Ramos (cell line): ENCODE results near the gene IL20RB.
"Not testable (repeated sequence)": the region's sequence is repeated elsewhere in the genome, so short reads cannot be mapped to it uniquely, and the experiment has no call there.

Experiments used
- in situ Hi-C: fragments of 300-500 bp; cut with MboI; formaldehyde crosslinking; loops from one replicate; pipeline ENCODE4 v1.14.3; 2022; ENCODE audit warnings: low sequenced_read_pairs; ENCODE audit not compliant: unreplicated experiment

The IL20RB gene

DNA sequence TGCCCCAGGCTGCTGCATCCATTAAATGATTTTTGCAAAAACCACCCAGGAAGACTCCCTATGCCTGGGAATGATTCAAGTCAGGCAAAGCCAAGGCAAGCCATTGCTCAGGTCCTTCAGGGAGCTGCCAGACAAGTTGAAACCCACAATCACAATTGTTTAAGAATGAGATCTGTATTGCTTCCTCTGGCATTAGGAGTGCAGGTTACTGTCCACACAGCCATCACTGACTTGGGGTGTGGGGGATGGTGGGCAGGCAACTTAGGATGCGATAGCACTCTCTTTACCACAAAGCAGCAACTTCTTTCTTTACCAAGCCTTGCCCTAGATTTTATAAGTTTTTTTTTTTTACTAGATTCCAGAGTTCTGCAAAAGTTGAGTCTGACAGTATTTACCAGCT, 15.0 kb upstream of the IL20RB start:
- in situ Hi-C loops = no loop called here

DNA sequence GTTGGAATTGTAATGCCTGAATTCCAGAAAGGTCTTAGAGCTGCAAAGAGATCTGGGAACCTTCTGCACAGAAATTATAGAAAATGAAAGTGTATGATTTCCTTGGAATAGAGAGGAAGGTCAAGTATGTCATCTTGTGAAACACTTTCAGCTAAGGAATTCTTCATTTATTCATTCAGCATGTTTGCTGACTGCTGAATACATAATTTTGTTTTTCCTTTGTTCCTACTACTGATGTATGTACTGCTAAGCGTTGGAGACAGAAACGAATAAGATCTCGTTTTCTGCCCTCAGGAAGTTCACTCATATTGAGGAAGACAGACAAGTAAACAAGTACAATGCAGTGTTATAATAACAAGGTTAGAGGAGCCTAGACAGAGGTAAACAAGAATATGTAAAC, 14.3 kb upstream of the IL20RB start:
- in situ Hi-C loops = no loop called here

DNA sequence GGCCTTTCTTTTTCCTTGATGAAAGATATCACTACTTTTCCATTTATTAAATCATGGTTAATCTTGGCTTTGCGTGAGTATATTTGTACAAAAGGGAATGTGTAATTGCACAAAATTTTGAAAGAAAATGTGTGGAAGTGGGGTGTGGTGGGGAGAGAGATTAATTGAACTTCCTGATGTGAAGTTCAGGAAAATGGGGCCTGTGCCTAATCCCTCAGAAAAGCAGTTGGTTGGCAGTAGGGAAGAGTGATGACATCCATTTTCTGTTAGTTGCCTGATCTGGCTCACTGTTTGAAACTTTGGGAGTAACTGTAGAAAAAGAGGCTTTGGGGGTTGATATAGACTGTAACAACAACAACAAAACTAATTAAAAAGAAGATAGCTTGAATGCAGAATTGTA, 10.8 kb upstream of the IL20RB start:
- in situ Hi-C loops = no loop called here

DNA sequence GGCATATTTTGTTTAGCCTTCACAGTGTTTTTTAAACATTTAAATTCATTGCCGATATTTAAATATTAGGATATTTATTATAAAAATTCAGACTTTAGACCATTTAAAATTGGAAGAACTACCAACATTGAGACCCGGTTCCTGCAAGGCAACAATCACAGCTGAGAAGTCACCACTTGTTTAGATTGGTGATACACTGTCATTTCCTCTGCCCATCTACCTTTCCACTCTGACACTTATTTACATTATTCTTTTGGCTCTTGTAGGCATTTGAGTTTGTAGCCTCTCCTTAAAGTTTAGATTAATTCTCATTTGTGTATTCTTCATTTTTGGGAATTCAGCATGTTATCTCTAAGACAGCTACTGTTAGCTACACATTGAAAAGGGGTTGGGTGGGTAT, 10.3 kb upstream of the IL20RB start:
- in situ Hi-C loops = no loop called here

DNA sequence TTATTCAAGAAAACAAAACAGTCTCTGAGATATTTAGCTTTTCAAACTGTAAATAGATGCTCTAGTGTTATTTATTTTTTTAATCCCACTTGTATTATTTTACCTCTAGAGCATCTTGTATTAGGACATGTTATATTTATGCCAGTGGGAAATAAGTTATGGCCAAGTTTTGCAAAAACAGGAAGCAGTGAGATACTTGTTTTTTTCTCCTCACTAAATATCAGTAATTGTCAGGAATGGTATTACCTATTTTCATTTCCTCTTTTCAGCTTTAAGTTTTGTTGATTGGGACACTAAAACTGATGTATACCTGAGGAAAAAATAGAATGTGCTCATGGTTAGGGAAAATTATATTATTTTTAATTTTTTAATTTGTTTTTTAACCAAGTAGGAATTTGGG, 8.6 kb upstream of the IL20RB start:
- in situ Hi-C loops = no loop called here

DNA sequence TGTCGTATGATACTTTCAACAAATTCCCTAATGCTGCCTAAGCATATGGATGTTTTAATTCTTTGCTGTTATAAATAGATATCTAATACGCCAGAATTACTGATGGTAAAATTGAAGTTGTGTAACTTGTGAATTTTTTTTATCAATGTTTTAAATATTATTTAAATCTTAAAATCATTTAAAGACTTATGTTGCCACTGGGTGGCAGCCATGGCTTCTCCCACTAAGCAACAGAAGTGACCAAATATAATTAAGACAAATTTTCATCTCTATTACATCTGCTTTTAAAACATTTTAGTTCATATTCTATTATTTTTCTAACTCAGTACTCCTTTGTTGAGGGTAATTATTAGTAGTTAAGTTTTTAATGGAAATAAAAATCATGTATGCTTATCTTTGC, 8.1 kb upstream of the IL20RB start:
- in situ Hi-C loops = no loop called here

DNA sequence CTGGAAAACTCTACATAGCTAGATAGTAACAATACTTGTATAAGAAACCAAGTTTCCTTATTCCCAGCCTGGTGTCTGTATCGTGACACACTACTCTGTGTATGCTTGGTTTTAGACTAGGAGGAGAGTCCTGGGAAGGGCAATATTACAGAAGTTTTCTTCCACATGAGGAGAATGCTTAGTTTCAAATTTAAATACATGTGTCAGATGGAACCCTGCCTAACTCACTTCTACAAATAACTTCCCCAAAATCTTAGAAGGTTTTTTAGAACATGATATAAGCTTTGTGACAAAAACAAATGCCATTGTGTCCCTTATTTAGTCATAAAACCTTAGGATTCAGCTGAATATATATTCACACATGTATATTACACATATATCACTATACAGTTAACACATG, 7.2 kb upstream of the IL20RB start:
- in situ Hi-C loops = no loop called here

DNA sequence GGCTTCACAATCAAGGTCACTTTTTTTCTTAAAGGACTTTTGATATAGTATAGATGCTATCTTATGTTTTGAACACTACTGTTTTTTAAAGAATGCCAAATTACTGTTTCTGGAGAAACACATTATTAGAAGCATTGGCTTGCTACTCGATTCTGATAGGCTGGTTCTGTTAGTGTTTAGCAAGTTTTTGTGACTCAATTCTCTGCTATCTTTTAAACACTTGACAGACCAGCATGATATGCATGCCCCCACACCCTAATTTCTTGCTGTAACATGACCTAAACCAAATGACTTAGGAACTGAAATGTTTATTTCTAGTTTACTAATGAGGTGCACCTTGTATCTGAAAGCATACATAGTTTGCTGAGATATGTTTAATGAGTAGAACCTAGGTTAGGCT, 5.5 kb upstream of the IL20RB start:
- in situ Hi-C loops = no loop called here

DNA sequence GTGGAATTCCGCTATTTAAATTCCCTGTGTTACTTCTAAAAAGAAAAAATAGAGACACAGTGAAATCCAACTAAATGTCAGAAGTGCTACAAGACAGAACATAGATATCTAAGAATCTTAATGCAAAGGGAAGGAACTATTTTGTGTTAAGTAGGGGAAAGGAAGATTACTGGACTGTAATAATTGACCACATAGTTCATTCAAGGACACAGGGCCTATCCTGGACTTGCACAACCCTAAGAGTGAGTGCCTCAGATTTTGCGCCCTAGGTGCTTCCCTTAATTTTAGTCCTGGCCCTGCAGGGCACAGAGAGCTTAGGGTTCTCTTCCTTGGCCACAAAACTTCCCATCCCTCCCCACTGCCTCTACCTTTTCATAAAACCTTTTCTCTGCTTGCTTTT, 3.5 kb upstream of the IL20RB start:
- in situ Hi-C loops = no loop called here

DNA sequence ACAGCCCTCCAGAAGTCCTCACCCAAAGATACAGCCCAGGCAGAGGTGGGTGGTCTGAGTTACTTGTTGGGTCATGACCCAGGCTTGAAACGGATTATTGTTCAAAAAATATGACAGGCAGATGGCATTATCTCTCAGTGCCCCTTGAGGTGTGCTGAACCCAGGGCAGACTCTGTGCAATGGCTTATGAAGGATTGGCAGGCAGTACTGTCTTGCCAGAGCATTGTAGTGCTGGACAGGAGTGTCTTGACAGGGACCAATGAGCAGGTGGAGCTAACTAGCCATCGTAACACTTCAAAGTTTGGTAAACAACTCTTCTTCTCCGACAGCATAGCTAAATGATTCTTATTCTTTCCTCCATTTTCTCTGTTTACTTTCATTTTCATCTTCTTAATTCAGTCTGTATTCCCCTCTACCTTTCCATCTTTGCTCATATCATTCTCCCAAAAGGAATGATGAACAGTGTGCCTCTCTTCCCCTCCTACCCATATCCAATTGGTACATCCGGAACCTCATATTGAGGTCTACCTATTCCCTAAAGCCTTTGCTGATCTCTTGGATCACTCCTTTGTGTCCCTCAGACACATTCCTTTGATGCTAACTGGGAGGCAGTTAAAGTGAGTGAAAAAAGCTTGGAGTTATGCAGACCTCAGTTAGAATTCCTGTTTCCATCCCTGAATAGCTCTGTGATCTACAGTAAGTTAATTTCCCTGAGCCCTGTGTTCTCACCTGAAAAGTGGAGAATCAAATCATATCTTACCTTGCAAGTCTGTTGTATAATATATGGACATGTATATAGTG, 2.6 kb upstream of the IL20RB start:
- in situ Hi-C loops = no loop called here

DNA sequence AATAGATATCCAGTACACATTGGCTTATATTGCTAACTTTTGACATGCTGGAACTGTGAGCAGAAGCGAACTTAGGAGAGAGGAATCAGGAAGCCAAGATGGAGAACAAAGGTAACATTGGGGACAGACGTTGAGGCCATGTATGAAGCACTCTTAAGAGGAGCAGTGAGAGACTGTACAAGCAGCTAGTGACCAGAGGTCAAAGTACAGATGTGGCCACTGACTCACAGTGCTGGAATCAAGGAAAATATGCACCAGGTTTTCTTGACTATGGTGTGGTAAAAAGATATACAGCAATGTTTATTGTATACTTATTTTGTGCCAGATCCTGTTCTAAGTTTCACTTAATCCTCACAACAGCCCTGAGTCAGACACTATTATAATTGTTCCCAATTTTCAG, 2.0 kb upstream of the IL20RB start:
- in situ Hi-C loops = no loop called here

DNA sequence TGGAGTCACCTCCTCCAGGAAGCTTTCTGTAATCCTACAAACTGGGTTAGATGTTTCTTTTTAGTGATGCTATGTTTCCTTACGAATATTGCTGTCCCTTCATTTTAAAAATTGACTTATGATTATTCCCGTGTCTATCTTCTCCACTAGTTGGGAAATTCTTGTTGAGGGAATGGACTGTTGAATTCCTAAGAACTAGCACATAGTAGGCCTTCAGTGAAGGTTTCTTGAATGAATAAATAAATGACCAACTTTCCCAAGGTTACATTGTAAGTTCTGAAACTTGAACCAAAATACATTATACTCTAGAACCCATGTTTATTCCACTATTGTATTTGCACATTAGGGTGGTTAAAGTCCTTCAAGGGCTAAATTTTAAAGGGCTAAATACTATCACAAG, 812 bp upstream of the IL20RB start:
- in situ Hi-C loops = no loop called here

DNA sequence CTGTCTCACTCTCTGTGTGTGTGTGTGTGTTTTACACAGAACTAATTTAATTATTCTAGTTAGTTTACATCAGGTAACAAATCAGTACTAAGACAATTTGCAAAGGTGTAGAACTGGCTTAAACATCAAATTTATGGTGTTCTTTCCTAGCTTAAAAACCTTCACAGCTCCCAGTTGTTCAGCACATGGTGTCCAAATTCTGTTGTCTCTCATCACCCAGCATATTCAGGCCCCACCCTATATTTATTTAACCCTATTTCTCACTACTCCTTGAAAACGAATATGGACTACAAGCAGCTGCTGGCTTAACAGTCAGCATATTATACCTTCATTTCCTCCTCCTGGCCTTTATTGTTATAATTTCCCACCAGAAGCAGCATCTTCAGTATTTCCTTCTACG, 1.2 kb downstream of the IL20RB start:
- in situ Hi-C loops = no loop called here

DNA sequence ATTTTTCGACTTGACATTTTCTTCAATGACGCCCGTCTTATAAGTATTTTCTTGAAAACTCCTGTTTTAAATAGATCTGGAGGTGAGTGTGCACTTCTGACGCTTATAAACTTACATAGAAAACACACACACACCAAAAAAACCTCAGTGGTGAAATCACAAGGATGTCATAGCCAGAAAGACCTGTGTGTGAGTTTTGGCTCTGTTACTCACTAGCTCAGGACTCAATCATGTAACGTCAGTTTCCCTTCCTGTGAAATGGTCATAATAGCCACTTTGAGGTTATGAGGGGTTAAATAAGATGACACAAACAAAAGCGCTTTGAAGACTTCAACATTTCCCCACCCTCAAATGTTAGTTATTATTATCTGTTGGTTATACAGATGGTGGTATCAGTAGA, 1.8 kb downstream of the IL20RB start:
- in situ Hi-C loops = no loop called here

DNA sequence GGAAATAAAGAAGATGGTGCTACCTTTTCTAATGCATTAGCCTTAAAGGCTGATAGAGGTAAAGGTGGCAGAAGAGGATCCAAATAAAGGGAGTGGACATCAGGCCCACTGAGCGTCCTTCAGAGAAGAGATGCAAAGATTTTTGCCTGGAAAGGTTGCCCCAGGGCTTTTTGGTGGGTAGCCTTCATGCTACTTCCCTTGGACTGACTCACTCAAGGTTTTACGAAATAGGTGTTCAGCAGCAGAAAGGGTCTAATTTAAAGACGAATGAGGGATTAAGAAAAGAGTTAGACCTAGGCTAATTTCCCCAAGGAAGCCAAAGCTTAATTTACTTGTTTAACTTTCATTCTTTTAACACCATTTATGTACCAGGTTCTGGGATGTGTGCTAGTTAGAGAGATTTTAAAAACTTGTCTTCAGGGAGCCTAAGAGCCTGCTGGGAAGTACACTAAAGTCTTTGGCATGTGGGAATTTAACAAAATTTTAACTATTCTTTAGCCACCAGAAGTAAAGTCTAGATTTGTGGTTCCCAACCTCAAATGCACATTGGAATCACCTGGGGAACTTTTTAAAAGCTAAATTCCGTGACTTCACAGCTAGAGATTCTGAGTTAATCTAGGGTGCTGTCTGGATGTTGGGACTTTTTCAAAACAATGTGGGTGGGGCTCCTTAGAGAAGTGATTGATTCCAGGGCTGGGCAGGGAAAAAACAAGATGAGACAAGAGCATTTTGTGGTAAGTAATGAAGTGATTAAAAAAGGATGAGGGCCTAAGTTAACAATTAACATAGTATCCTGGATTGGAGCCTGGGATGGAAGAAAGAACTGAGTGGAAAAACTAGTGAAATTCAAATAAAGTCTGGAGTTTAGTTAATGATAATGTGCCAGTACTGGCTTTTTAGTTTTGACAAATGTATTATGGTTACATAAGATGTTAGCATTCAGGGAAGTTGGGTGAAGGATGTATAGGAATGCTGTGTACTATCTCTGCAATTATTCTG, 3.4 kb downstream of the IL20RB start:
- in situ Hi-C loops = no loop called here

DNA sequence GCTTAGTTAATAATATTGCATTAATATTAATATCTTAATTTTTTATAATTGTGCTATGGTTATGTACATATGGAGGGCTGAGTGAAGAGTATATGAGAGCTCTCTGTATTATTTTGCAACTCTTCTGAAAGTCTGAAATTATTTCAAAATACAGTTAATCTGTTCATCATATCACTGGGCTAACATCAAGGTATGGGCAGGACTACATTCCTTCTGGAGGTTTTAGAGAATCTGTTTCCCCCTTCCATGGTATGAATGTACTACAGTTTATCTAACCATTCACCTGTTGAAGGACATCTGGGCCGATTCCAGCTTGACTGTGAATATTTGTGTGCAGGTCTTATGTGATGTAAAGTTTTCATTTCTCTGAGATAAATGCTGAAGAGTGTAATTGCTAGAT, 5.1 kb downstream of the IL20RB start:
- in situ Hi-C loops = no loop called here

DNA sequence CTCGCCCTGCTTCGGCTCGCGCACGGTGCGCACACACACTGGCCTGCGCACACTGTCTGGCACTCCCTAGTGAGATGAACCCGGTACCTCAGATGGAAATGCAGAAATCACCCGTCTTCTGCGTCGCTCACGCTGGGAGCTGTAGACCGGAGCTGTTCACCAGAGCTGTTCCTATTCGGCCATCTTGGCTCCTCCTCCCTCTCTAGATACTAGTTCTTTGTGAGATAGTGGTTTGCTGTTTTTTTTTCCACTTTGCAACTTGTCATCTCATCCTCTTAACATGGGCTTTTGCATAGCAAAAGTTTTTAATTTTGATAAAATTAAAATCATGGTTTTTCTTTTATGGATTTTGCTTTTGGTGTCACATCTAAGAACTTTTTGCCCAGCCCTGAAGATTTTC, 11.8 kb downstream of the IL20RB start:
- in situ Hi-C loops = not testable (repeated sequence)

DNA sequence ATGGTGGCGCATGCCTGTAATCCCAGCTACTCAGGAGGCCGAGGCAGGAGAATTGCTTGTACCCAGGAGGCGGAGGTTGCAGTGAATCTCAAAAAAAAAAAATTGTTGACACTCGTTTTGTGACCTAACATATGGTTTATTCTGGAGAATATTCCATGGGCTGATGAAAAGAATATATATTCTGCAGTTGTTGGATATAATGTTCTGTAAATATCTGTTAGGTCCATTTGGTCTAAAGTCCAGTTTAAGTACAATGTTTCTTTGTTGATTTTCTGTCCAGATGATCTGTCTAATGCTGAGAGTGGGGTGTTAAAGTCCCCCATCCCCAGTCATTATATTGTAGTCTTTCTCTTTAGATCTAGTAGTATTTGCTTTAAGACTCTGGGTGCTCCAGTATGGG, 15.6 kb downstream of the IL20RB start:
- in situ Hi-C loops = no loop called here

DNA sequence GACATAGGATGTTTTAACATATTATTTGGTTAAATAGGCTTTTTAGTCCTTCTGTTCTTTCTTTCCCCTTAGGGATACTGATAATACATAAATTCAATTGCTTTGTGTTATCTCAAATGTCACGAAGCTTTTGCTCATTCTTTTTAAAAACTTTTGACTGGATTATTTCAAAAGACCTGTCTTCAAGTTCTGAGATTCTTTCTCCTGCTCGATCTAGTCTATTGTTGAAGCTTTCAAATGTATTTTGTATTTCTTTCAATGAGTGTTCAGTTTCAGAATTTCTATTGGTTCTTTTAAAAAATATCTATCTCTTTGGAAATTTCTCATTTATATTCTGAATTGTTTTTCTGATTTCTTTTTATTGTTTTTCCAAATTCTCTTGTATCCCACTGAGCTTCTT, 16.9 kb downstream of the IL20RB start:
- in situ Hi-C loops = no loop called here

DNA sequence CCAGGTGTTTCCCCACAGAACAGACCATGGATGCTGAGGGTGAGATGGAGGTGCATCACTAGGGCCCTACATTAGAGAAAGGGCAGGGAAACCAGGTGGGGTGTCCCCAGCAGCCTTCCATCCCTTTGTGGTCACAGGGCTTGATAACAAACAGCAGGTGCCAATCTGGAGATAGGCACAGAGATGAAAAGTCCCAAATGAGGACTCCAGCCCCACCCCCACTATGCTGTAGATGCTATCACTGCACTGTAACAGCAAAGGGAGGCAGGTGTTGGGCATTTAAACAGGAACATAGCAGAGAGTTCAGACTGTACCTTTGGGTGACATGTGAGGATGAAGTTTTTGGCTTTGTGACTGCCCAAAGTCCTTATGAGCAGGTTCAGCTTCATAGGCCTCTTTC, 21.4 kb downstream of the IL20RB start:
- in situ Hi-C loops = no loop called here

DNA sequence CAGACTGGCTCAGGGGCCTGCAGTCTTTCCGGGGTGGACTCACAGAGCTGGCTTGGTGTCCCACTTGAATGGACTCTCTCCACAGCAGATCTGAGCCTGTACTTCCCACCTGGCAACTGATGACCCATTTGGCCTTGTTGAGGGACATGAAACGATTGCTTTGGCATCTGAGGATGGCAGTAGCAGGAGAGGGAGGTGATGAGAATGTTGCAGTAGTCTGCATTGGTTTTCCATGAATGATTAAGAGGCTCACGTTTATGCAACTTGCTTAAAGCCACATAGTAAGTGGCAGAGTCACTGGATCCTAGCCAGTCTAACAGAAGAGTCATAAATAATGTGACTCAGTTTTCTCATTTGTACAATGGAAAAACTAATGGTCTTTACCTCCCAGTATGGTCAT, 21.9 kb downstream of the IL20RB start:
- in situ Hi-C loops = no loop called here
